Muscle of arm (tissue), 12 donors: ENCODE measurements around the gene PILRB. TPM values are rescaled to one million over a fixed set of nuclear protein-coding genes. Genes with fewer than 3 reads are reported as not detected.
"Not testable (repeated sequence)": the region's sequence is repeated elsewhere in the genome, so short reads cannot be mapped to it uniquely, and the experiment has no call there.

ENCODE experiments used
- DNase-seq: peaks from one replicate; pipeline ENCODE4 v3.0.0-alpha.2; 2013
- polyA plus RNA-seq, 12 donors: library from polyadenylated mRNA; unstranded; fragments of 120-200 nt; gene quantifications; one replicate each; pipeline ENCODE4 v1.2.1, GENCODE V29; 2013; ENCODE audit not compliant: insufficient read length in 12 of 12

The PILRB gene
- polyA plus RNA-seq, 12 donors = 9.9 to 55.1 (median 19.1) TPM; not detected in 1

- DNase-seq = not testable (repeated sequence)
Observed at GRCh38 chr7:100373870-100374598, 16.1 kb downstream of the PILRB start.

- DNase-seq = no peak
Observed at GRCh38 chr7:100374601-100375000, 16.7 kb downstream of the PILRB start.

DNA sequence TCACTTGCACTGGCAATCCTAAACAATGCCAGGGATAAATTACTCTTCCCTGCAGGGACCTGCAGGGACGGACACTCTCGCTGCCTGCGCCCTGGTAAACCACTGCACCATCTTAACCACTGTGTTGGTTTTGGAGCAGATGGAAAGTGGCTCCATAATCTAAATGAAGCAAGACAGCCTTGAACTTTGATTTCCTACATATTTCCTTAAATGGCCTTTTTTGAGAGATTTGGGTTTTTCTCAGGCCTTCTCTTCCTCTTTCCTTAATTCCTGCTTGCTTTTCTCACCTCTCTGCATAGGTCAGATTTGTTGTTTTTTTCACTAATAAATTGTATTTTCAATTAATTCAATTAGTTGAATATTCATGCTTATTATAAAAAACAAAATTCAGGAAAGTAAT, 18.1 kb downstream of the PILRB start:
- DNase-seq = no peak

GRCh38 chr7:100378114-100378755, 20.3 kb downstream of the PILRB start:
- DNase-seq = no peak

- DNase-seq = no peak
Observed at GRCh38 chr7:100380196-100380595, 22.3 kb downstream of the PILRB start.

- DNase-seq = not testable (repeated sequence)
Observed at GRCh38 chr7:100381531-100382233, 23.8 kb downstream of the PILRB start.

GRCh38 chr7:100382234-100382853, 24.4 kb downstream of the PILRB start:
- DNase-seq = not testable (repeated sequence)

- DNase-seq = no peak
Observed at GRCh38 chr7:100384628-100385294, 26.8 kb downstream of the PILRB start.

- DNase-seq = no peak
Observed at GRCh38 chr7:100386940-100387339, 29.0 kb downstream of the PILRB start.

- DNase-seq = no peak
Observed at GRCh38 chr7:100387695-100388094, 29.8 kb downstream of the PILRB start.

DNA sequence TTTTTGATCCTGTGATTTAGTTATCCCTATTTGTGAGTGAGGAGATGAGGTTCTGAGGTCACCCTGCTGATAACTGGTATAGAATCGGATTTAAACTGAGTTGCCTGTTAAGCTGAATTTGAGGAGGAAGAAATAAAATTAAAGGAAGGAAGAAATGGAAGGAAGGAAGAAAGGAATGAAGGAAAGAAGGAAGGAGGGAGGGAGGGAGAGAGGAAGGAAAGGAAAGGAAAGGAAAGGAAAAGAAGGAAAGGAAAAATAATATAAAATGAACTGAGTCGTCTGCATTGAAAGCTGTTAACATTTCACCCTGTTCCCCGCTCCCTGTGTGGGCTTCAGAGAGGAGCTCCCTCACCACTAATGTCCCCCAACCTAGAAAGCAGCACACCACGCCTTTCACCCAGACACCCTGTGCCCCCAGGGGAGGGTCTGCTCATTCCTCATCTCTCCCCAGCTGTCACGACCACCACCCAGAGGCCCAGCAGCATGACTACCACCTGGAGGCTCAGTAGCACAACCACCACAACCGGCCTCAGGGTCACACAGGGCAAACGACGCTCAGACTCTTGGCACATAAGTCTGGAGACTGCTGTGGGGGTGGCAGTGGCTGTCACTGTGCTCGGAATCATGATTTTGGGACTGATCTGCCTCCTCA, 31.6 kb downstream of the PILRB start:
- DNase-seq = no peak

GRCh38 chr7:100390286-100391009, 32.5 kb downstream of the PILRB start:
- no peak for DNase-seq

GRCh38 chr7:100393233-100393905, 35.5 kb downstream of the PILRB start:
- DNase-seq = no peak

DNA sequence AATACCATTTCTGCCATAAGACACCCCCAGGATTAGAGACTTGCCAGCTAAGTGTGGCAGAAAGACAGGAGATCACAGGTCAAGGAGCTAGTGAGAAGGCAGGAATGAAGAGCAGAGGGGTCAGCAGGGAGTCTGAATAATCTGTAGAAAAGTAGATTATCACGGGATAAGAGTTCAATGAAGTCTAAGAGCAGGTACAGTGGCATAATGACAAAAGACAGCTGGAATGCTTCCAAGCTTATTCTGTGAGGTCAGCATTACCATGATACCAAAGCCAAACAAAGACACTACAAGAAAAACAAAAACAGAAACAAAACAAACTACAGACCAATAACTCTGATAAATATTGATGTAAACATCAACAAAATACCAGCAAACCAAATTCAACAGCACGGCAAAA, 36.2 kb downstream of the PILRB start:
- no peak for DNase-seq

- no peak for DNase-seq
Observed at GRCh38 chr7:100396421-100396982, 38.6 kb downstream of the PILRB start.

GRCh38 chr7:100397315-100398081, 39.6 kb downstream of the PILRB start:
- no peak for DNase-seq

GRCh38 chr7:100398239-100398638, 40.3 kb downstream of the PILRB start:
- no peak for DNase-seq

GRCh38 chr7:100400041-100400440, 42.1 kb downstream of the PILRB start:
- no peak for DNase-seq

DNA sequence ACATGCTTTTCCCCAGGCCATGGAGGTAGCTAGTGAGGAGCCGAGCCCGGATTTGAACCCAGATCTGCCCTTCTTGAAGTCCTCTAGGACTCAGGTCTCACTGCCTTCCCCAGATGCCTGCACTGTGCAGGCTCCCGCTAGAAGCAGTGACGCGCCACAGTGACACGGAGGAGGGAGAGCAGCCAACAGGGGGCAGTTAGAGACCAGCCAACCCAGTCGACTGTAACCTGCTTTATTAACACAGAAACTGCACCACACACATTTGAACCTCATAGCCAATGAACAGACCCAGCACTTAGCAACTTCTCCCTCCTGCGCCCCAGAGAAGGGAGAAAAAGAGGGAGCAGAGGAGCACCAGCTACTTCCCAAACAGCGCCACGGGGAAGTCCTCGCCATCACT, 42.7 kb downstream of the PILRB start:
- DNase-seq = no peak
